HG02571 (cell line): ENCODE data around the gene STON2.
A peak's percentile ranks its signal among the peaks of the same experiment; 100 is the strongest.
"Not testable (repeated sequence)": the region's sequence is repeated elsewhere in the genome, so short reads cannot be mapped to it uniquely, and the experiment has no call there.

Source experiments
- ATAC-seq: cut with Tn5 transposase; IDR thresholded peaks from one replicate; pipeline ENCODE4 v1.9.1; 2021; ENCODE audit warnings: mild to moderate bottlenecking, moderate library complexity; ENCODE audit not compliant: unreplicated experiment

Gene STON2

GRCh38 chr14:81400202-81400678 is at the start of gene STON2:
Gene STON2 (minus strand): TSS chr14:81400324. CDS start chr14:81398382, 1,942 bp downstream.
- ATAC-seq = no peak

GRCh38 chr14:81449576-81449975 is 49.5 kb upstream of the STON2 start:
- no peak for ATAC-seq

- no peak for ATAC-seq
Measured at GRCh38 chr14:81449114-81449513, 49.0 kb upstream of the STON2 start.

- ATAC-seq = no peak
Measured at GRCh38 chr14:81447021-81447764, 47.1 kb upstream of the STON2 start.

GRCh38 chr14:81446279-81447007 is 46.3 kb upstream of the STON2 start:
- no peak for ATAC-seq

GRCh38 chr14:81441626-81442134 is 41.6 kb upstream of the STON2 start:
- ATAC-seq = no peak

- no peak for ATAC-seq
Measured at GRCh38 chr14:81440041-81440440, 39.9 kb upstream of the STON2 start.

GRCh38 chr14:81437244-81437643 is 37.1 kb upstream of the STON2 start:
- ATAC-seq = no peak

- ATAC-seq = peak; percentile 85
Measured at GRCh38 chr14:81436296-81437138, 36.4 kb upstream of the STON2 start.

GRCh38 chr14:81435391-81436295 is 35.5 kb upstream of the STON2 start:
- ATAC-seq = peak; percentile 35

- no peak for ATAC-seq
Measured at GRCh38 chr14:81435048-81435390, 34.9 kb upstream of the STON2 start.

GRCh38 chr14:81434230-81434629 is 34.1 kb upstream of the STON2 start:
- no peak for ATAC-seq

GRCh38 chr14:81433378-81433777 is 33.3 kb upstream of the STON2 start:
- no peak for ATAC-seq

- no peak for ATAC-seq
Measured at GRCh38 chr14:81432219-81432661, 32.1 kb upstream of the STON2 start.

GRCh38 chr14:81430235-81430634 is 30.1 kb upstream of the STON2 start:
- no peak for ATAC-seq

- ATAC-seq = not testable (repeated sequence)
Measured at GRCh38 chr14:81429749-81430148, 29.6 kb upstream of the STON2 start.

- no peak for ATAC-seq
Measured at GRCh38 chr14:81429028-81429427, 28.9 kb upstream of the STON2 start.

GRCh38 chr14:81427348-81428058 is 27.4 kb upstream of the STON2 start:
- no peak for ATAC-seq

GRCh38 chr14:81423504-81423903 is 23.4 kb upstream of the STON2 start:
- no peak for ATAC-seq
